SK-N-SH treated with all-trans-retinoic acid at 6 μM for 48 hours (cell line): ENCODE measurements around the gene P2RX3.

Source experiments
- ATAC-seq: fragments of 200-7000 bp; cut with Tn5 transposase; 3 replicates; pipeline ENCODE4 v1.9.1; 2020; ENCODE audit warnings: mild to moderate bottlenecking, moderate library complexity
- BACH2 ChIP-seq: fragments of 250-450 bp; sonication (Bioruptor Pico); IDR thresholded peaks from 2 replicates; pipeline ENCODE4 v1.9.0; 2021; ENCODE audit warnings: mild to moderate bottlenecking, borderline replicate concordance
- CREB5 ChIP-seq: fragments of 250-450 bp; sonication (Bioruptor Pico); IDR thresholded peaks from 2 replicates; pipeline ENCODE4 v1.5.1; 2020; ENCODE audit warnings: low read depth, mild to moderate bottlenecking, moderate library complexity
- CSDC2 ChIP-seq: fragments of 250-450 bp; sonication (Bioruptor Pico); IDR thresholded peaks from 2 replicates; pipeline ENCODE4 v1.5.0; 2020; ENCODE audit warnings: mild to moderate bottlenecking, moderate library complexity
- ESRRG ChIP-seq: fragments of 250-450 bp; sonication (Bioruptor Pico); IDR thresholded peaks from 2 replicates; pipeline ENCODE4 v1.6.1; 2021; ENCODE audit warnings: mild to moderate bottlenecking
- GLIS3 ChIP-seq: fragments of 250-450 bp; sonication (Bioruptor Pico); IDR thresholded peaks from 2 replicates; pipeline ENCODE4 v1.5.0; 2020; ENCODE audit warnings: mild to moderate bottlenecking, moderate library complexity
- ISL1 ChIP-seq: fragments of 250-450 bp; sonication (Bioruptor Pico); IDR thresholded peaks from 2 replicates; pipeline ENCODE4 v2.1.2; 2022; ENCODE audit warnings: mild to moderate bottlenecking, moderate library complexity
- OSR1 ChIP-seq: fragments of 250-450 bp; sonication (Bioruptor Pico); IDR thresholded peaks from 2 replicates; pipeline ENCODE4 v1.8.0; 2022; ENCODE audit warnings: moderate library complexity, mild to moderate bottlenecking, inconsistent platforms
- POU6F1 ChIP-seq: fragments of 250-450 bp; sonication (Bioruptor Pico); IDR thresholded peaks from 2 replicates; pipeline ENCODE4 v1.8.0; 2021; ENCODE audit warnings: low read depth, mild to moderate bottlenecking, moderate library complexity, borderline replicate concordance
- PPARA ChIP-seq: fragments of 250-450 bp; sonication (Bioruptor Pico); IDR thresholded peaks from 2 replicates; pipeline ENCODE4 v1.5.0; 2020; ENCODE audit warnings: mild to moderate bottlenecking, borderline replicate concordance
- SNAI2 ChIP-seq: fragments of 250-450 bp; sonication (Bioruptor Pico); IDR thresholded peaks from 2 replicates; pipeline ENCODE4 v1.5.0; 2020; ENCODE audit warnings: mild to moderate bottlenecking, moderate library complexity
- TCF4 ChIP-seq: fragments of 250-450 bp; sonication (Bioruptor Pico); IDR thresholded peaks from 2 replicates; pipeline ENCODE4 v1.8.0; 2021; ENCODE audit warnings: mild to moderate bottlenecking, moderate library complexity, borderline replicate concordance
- TSHZ2 ChIP-seq: fragments of 250-450 bp; sonication (Bioruptor Pico); IDR thresholded peaks from 2 replicates; pipeline ENCODE4 v1.5.0; 2020; ENCODE audit warnings: mild to moderate bottlenecking, moderate library complexity
- ZC3H10 ChIP-seq: fragments of 250-450 bp; sonication (Bioruptor Pico); IDR thresholded peaks from 2 replicates; pipeline ENCODE4 v1.5.1; 2021; ENCODE audit warnings: mild to moderate bottlenecking, moderate library complexity
- ZFP3 ChIP-seq: fragments of 250-450 bp; sonication (Bioruptor Pico); IDR thresholded peaks from 2 replicates; pipeline ENCODE4 v1.5.0; 2020; ENCODE audit warnings: mild to moderate bottlenecking, moderate library complexity
- ZFP30 ChIP-seq: fragments of 450-650 bp; formaldehyde crosslinking; IDR thresholded peaks from 2 replicates; pipeline ENCODE4 v1.5.0; 2022; ENCODE audit warnings: mild to moderate bottlenecking, moderate library complexity
- ZNF565 ChIP-seq: fragments of 450-650 bp; formaldehyde crosslinking; conservative IDR thresholded peaks from 2 replicates; pipeline ENCODE4 v1.5.0; 2020; ENCODE audit warnings: low read depth, mild to moderate bottlenecking, moderate library complexity
- ZNF70 ChIP-seq: fragments of 450-650 bp; formaldehyde crosslinking; IDR thresholded peaks from 2 replicates; pipeline ENCODE4 v1.5.0; 2020; ENCODE audit warnings: mild to moderate bottlenecking, moderate library complexity
- ZNF8 ChIP-seq: fragments of 450-650 bp; formaldehyde crosslinking; IDR thresholded peaks from 2 replicates; pipeline ENCODE4 v1.5.0; 2020; ENCODE audit warnings: mild to moderate bottlenecking, moderate library complexity
- TF ChIP-seq, protein P1 (sequence below): fragments of 250-450 bp; sonication (Bioruptor Pico); IDR thresholded peaks from 2 replicates; pipeline ENCODE4 v1.5.1; 2021; ENCODE audit warnings: mild to moderate bottlenecking, moderate library complexity
- TF ChIP-seq, protein P2 (sequence below): fragments of 250-450 bp; sonication (Bioruptor Pico); IDR thresholded peaks from 2 replicates; pipeline ENCODE4 v1.8.0; 2020; ENCODE audit warnings: mild to moderate bottlenecking, moderate library complexity, borderline replicate concordance

The P2RX3 gene

DNA sequence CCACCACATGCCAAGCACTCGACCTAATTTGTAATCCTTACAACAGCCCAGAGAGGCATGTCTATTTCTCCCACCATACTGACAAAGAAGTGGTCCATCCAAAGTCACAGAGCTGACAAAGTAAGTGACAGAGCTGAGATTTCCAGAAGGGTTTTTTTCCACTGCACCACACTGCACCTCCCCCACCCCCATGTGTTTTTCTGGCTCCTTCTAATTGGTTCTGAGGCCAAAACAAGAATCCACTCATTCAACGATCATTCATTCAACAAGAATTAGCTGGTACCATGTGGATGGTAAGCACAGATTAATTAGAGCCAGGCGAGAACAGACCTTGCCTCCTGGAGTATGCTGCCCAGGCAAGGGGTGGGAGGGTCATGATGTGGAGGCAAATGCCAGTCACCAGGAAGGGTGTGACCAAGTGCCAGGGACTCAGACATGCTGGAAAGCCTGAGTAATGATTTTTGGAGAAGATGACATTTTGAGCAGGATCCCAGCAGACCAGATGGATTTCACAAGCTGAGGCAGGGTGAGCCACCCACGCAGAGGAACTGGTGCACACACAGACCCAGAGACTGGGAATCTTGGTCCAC is 67.2 kb downstream of the P2RX3 start (continued):
- TF ChIP-seq POU6F1 (CRISPR knock-in tag) (no peak), ZFP3 (CRISPR knock-in tag) (no peak), CREB5 (CRISPR knock-in tag) (no peak), ISL1 (CRISPR knock-in tag) (no peak), SNAI2 (CRISPR knock-in tag) (no peak), ZFP30 (CRISPR knock-in tag) (no peak)

- TF ChIP-seq ZNF8 (no peak), GLIS3 (CRISPR knock-in tag) (no peak), SNAI2 (CRISPR knock-in tag) (no peak), BACH2 (no peak), ISL1 (CRISPR knock-in tag) (no peak), TSHZ2 (CRISPR knock-in tag) (no peak), PPARA (no peak), ZNF565 (CRISPR knock-in tag) (no peak), ESRRG (CRISPR knock-in tag) (no peak)
- TF ChIP-seq, protein P1, sequence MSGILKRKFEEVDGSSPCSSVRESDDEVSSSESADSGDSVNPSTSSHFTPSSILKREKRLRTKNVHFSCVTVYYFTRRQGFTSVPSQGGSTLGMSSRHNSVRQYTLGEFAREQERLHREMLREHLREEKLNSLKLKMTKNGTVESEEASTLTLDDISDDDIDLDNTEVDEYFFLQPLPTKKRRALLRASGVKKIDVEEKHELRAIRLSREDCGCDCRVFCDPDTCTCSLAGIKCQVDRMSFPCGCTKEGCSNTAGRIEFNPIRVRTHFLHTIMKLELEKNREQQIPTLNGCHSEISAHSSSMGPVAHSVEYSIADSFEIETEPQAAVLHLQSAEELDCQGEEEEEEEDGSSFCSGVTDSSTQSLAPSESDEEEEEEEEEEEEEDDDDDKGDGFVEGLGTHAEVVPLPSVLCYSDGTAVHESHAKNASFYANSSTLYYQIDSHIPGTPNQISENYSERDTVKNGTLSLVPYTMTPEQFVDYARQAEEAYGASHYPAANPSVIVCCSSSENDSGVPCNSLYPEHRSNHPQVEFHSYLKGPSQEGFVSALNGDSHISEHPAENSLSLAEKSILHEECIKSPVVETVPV (CRISPR knock-in tag) = no peak
- TF ChIP-seq, all 23 proteins: peak for 0
- no peak for ATAC-seq
Measured at GRCh38 chr11:57406337-57406904, 68.3 kb downstream of the P2RX3 start.

- ATAC-seq = no peak
- no peak for TF ChIP-seq ZNF565 (CRISPR knock-in tag)
Measured at GRCh38 chr11:57407010-57407920, 69.1 kb downstream of the P2RX3 start.

DNA sequence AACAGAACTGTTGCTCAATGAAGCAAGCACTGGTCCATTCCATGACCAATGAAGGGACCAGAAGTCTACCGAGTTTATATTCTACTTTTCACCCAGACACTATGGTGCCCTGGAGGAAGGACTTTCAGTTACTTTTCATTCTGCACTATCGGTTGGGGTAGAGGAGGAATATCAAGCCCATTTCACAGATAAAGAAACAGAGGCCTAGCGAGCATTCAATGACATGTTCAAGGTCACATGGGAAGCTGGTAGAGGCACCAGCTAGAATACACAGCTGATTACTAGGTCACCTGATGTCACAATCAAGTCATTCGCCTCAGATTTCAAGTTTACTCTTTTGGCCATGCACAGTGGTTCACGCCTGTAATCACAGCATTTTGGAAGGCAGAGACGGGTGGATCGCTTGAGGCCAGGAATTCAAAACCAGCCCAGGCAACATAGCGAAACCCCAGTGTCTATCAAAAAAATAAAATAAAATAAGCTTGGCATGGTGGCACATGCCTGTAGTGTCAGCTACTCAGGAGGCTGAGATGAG is 69.9 kb downstream of the P2RX3 start:
- ATAC-seq = no peak
- TF ChIP-seq ZC3H10 (CRISPR knock-in tag) (no peak), CSDC2 (no peak), ZFP30 (CRISPR knock-in tag) (no peak), OSR1 (CRISPR knock-in tag) (no peak), ZNF70 (no peak), TCF4 (no peak), BACH2 (no peak), ZFP3 (CRISPR knock-in tag) (no peak), ZNF8 (no peak), ZNF565 (CRISPR knock-in tag) (no peak)
- TF ChIP-seq, protein P2, sequence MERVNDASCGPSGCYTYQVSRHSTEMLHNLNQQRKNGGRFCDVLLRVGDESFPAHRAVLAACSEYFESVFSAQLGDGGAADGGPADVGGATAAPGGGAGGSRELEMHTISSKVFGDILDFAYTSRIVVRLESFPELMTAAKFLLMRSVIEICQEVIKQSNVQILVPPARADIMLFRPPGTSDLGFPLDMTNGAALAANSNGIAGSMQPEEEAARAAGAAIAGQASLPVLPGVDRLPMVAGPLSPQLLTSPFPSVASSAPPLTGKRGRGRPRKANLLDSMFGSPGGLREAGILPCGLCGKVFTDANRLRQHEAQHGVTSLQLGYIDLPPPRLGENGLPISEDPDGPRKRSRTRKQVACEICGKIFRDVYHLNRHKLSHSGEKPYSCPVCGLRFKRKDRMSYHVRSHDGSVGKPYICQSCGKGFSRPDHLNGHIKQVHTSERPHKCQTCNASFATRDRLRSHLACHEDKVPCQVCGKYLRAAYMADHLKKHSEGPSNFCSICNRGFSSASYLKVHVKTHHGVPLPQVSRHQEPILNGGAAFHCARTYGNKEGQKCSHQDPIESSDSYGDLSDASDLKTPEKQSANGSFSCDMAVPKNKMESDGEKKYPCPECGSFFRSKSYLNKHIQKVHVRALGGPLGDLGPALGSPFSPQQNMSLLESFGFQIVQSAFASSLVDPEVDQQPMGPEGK (CRISPR knock-in tag) = no peak
- TF ChIP-seq, all 23 proteins: peak for 0
